WTC11 (cell line): ENCODE data around the gene SYPL2. TPM values are rescaled to one million over a fixed set of nuclear protein-coding genes. Genes with fewer than 3 reads are reported as not detected.

Source experiments
- ATAC-seq: fragments of 200-7000 bp; cut with Tn5 transposase; 2 replicates; pipeline ENCODE4 v1.10.0; 2021; ENCODE audit warnings: mild to moderate bottlenecking, moderate library complexity
- CTCF ChIA-PET: fragments of 300-600 bp; sonication (Branson Sonifier 250); formaldehyde crosslinking; loops from one replicate; lab custom pipeline; 2021; ENCODE audit warnings: antibody characterized with exemption; lab: Charles Lee
- POLR2A ChIA-PET: fragments of 350-600 bp; sonication (Branson Sonifier 250); formaldehyde crosslinking; loops from one replicate; lab custom pipeline; 2021; ENCODE audit warnings: antibody characterized with exemption; lab: Charles Lee
- DNase-seq: peaks from one replicate; pipeline ENCODE4 v3.0.0; 2021; ENCODE audit warnings: low spot score
- H3K27ac Mint-ChIP-seq: 2 replicates; pipeline ENCODE4 v1.8.0; 2021; ENCODE audit warnings: mixed read lengths
- H3K27me3 Mint-ChIP-seq: 2 replicates; pipeline ENCODE4 v1.8.0; 2021; ENCODE audit warnings: low read depth, mild to moderate bottlenecking, moderate library complexity, mixed read lengths
- H3K36me3 Mint-ChIP-seq: 2 replicates; pipeline ENCODE4 v1.8.0; 2021; ENCODE audit warnings: mixed read lengths
- H3K4me1 Mint-ChIP-seq: 2 replicates; pipeline ENCODE4 v1.8.0; 2022; ENCODE audit warnings: mixed read lengths
- H3K4me3 Mint-ChIP-seq: 2 replicates; pipeline ENCODE4 v1.8.0; 2021; ENCODE audit warnings: mild to moderate bottlenecking, moderate library complexity, mixed read lengths
- H3K9me3 Mint-ChIP-seq: 2 replicates; pipeline ENCODE4 v1.8.0; 2021; ENCODE audit warnings: mixed read lengths
- AFF4 ChIP-seq: sonication (generic); formaldehyde crosslinking; IDR thresholded peaks from 2 replicates; pipeline ENCODE4 v1.8.1; 2023; ENCODE audit warnings: mild to moderate bottlenecking, missing genetic modification reagents, borderline replicate concordance
- ATF6 ChIP-seq: sonication (generic); formaldehyde crosslinking; IDR thresholded peaks from 2 replicates; pipeline ENCODE4 v1.8.1; 2023; ENCODE audit warnings: mild to moderate bottlenecking, missing genetic modification reagents
- CREM ChIP-seq: sonication (generic); formaldehyde crosslinking; IDR thresholded peaks from 2 replicates; pipeline ENCODE4 v1.8.1; 2022; ENCODE audit warnings: mild to moderate bottlenecking, missing genetic modification reagents, moderate library complexity
- E2F5 ChIP-seq: sonication (generic); formaldehyde crosslinking; IDR thresholded peaks from 2 replicates; pipeline ENCODE4 v1.8.1; 2022; ENCODE audit warnings: mild to moderate bottlenecking, moderate library complexity, missing genetic modification reagents
- ETV6 ChIP-seq: sonication (generic); formaldehyde crosslinking; IDR thresholded peaks from 2 replicates; pipeline ENCODE4 v1.8.1; 2022; ENCODE audit warnings: mild to moderate bottlenecking, missing genetic modification reagents
- GRHL2 ChIP-seq: fragments of 250-450 bp; sonication (Bioruptor Pico); IDR thresholded peaks from 2 replicates; pipeline ENCODE4 v1.8.0; 2022; ENCODE audit warnings: mild to moderate bottlenecking, moderate library complexity; ENCODE audit not compliant: insufficient replicate concordance, severe bottlenecking
- GTF2I ChIP-seq: fragments of 250-450 bp; sonication (Bioruptor Pico); conservative IDR thresholded peaks from 2 replicates; pipeline ENCODE4 v1.4.0; 2021; ENCODE audit warnings: mild to moderate bottlenecking
- HMGA2 ChIP-seq: fragments of 250-450 bp; sonication (Bioruptor Pico); IDR thresholded peaks from 2 replicates; pipeline ENCODE4 v1.4.0; 2021; ENCODE audit warnings: mild to moderate bottlenecking, moderate library complexity
- HMGXB4 ChIP-seq: sonication (generic); formaldehyde crosslinking; IDR thresholded peaks from 2 replicates; pipeline ENCODE4 v1.8.1; 2023; ENCODE audit warnings: mild to moderate bottlenecking, moderate library complexity, missing genetic modification reagents
- JAZF1 ChIP-seq: fragments of 250-450 bp; sonication (Bioruptor Pico); IDR thresholded peaks from 2 replicates; pipeline ENCODE4 v1.9.0; 2021; ENCODE audit warnings: moderate library complexity, mild to moderate bottlenecking, inconsistent platforms
- MLX ChIP-seq: sonication (generic); formaldehyde crosslinking; IDR thresholded peaks from 2 replicates; pipeline ENCODE4 v1.8.1; 2023; ENCODE audit warnings: mild to moderate bottlenecking, missing genetic modification reagents, moderate library complexity
- NR1H2 ChIP-seq: sonication (generic); formaldehyde crosslinking; IDR thresholded peaks from 2 replicates; pipeline ENCODE4 v1.9.0; 2021; ENCODE audit warnings: mild to moderate bottlenecking, moderate library complexity, missing genetic modification reagents
- NR3C1 ChIP-seq: sonication (generic); formaldehyde crosslinking; conservative IDR thresholded peaks from 2 replicates; pipeline ENCODE4 v1.8.1; 2023; ENCODE audit warnings: low read depth, mild to moderate bottlenecking, missing genetic modification reagents
- PRRX2 ChIP-seq: fragments of 250-450 bp; sonication (Bioruptor Pico); IDR thresholded peaks from 2 replicates; pipeline ENCODE4 v1.8.0; 2021; ENCODE audit warnings: mild to moderate bottlenecking
- SP1 ChIP-seq: sonication (generic); formaldehyde crosslinking; conservative IDR thresholded peaks from 2 replicates; pipeline ENCODE4 v1.8.1; 2022; ENCODE audit warnings: missing genetic modification reagents
- TCF7 ChIP-seq: sonication (generic); formaldehyde crosslinking; IDR thresholded peaks from 2 replicates; pipeline ENCODE4 v1.8.0; 2022; ENCODE audit warnings: mild to moderate bottlenecking, low read depth, missing genetic modification reagents, moderate library complexity
- TEAD4 ChIP-seq: sonication (generic); formaldehyde crosslinking; IDR thresholded peaks from 2 replicates; pipeline ENCODE4 v1.8.0; 2022; ENCODE audit warnings: mild to moderate bottlenecking, missing genetic modification reagents
- TP53 ChIP-seq: sonication (generic); formaldehyde crosslinking; IDR thresholded peaks from 2 replicates; pipeline ENCODE4 v1.8.1; 2023; ENCODE audit warnings: mild to moderate bottlenecking, missing genetic modification reagents
- USF2 ChIP-seq: sonication (generic); formaldehyde crosslinking; IDR thresholded peaks from 2 replicates; pipeline ENCODE4 v1.8.1; 2023; ENCODE audit warnings: mild to moderate bottlenecking, missing genetic modification reagents, moderate library complexity
- ZBTB21 ChIP-seq: sonication (generic); formaldehyde crosslinking; IDR thresholded peaks from 2 replicates; pipeline ENCODE4 v1.8.1; 2023; ENCODE audit warnings: mild to moderate bottlenecking, missing genetic modification reagents, borderline replicate concordance
- ZNF121 ChIP-seq: sonication (generic); formaldehyde crosslinking; IDR thresholded peaks from 2 replicates; pipeline ENCODE4 v1.8.0; 2023; ENCODE audit warnings: missing genetic modification reagents
- ZNF219 ChIP-seq: sonication (generic); formaldehyde crosslinking; IDR thresholded peaks from 2 replicates; pipeline ENCODE4 v1.8.0; 2023; ENCODE audit warnings: missing genetic modification reagents, mild to moderate bottlenecking, borderline replicate concordance
- total RNA-seq: library from RNA; stranded (reverse); gene quantifications from 3 replicates; pipeline ENCODE4 v1.2.3, GENCODE V29; 2021
- TF ChIP-seq, protein P1 (sequence below): sonication (generic); formaldehyde crosslinking; conservative IDR thresholded peaks from 2 replicates; pipeline ENCODE4 v1.8.1; 2022; ENCODE audit warnings: mild to moderate bottlenecking, missing genetic modification reagents
- TF ChIP-seq, protein P2 (sequence below): fragments of 250-450 bp; sonication (Bioruptor Pico); IDR thresholded peaks from 2 replicates; pipeline ENCODE4 v1.9.0; 2021; ENCODE audit warnings: moderate library complexity, mild to moderate bottlenecking, inconsistent platforms, borderline replicate concordance
- TF ChIP-seq, protein P3 (sequence below): sonication (generic); formaldehyde crosslinking; IDR thresholded peaks from 2 replicates; pipeline ENCODE4 v1.8.0; 2022; ENCODE audit warnings: mild to moderate bottlenecking, missing genetic modification reagents

The SYPL2 gene
- total RNA-seq, 1 experiment from 2014 or later: 3.7 TPM

- H3K36me3 Mint-ChIP-seq: peaks cover 8% of the 10 kb centered on the region
- ChIA-PET CTCF (interaction anchor here (0.6 to 2.8 kb wide), 11 partner anchors 28 to 161 kb away, joined by 3 to 15 read pairs (median 4); partner anchors contain the start of genes ATXN7L2, CYB561D1, PSRC1 and SORT1), POLR2A (interaction anchor here (0.5 to 2.2 kb wide), 6 partner anchors 10 to 171 kb away, joined by 3 to 15 read pairs (median 4); partner anchors contain the start of gene ATXN7L2)
- DNase-seq (no peak), ATAC-seq (peak; percentile 10; the same call in 1 of the 2 replicates)
- H3K9me3 Mint-ChIP-seq: no peaks in the 10 kb centered on the region
- H3K4me1 Mint-ChIP-seq: peaks cover 27% of the 10 kb centered on the region
- H3K4me3 Mint-ChIP-seq: peak overlapping the region; percentile 88
- H3K27ac Mint-ChIP-seq: peak overlapping the region; percentile 90
- H3K27me3 Mint-ChIP-seq: no peaks in the 10 kb centered on the region
- TF ChIP-seq AFF4 (CRISPR knock-in tag) (no peak), ATF6 (CRISPR knock-in tag) (no peak), GTF2I (CRISPR knock-in tag) (no peak), MLX (CRISPR knock-in tag) (no peak), NR3C1 (no peak), USF2 (CRISPR knock-in tag) (no peak), PRRX2 (no peak), ZNF219 (CRISPR knock-in tag) (no peak), TEAD4 (no peak), GRHL2 (CRISPR knock-in tag) (no peak), TCF7 (CRISPR knock-in tag) (peak; percentile 74; the same call in 1 of the 2 replicates), CREM (0 out of 2 replicates have a peak, but pooled peaks have one; percentile 9), ZBTB21 (CRISPR knock-in tag) (no peak), TP53 (no peak), ETV6 (CRISPR knock-in tag) (no peak; the same call in 1 of the 2 replicates), E2F5 (0 out of 2 replicates have a peak, but pooled peaks have one; percentile 12), NR1H2 (CRISPR knock-in tag) (no peak), HMGXB4 (CRISPR knock-in tag) (no peak), SP1 (CRISPR knock-in tag) (no peak), HMGA2 (CRISPR knock-in tag) (no peak), ZNF121 (CRISPR knock-in tag) (no peak), JAZF1 (no peak)
- TF ChIP-seq, protein P1, sequence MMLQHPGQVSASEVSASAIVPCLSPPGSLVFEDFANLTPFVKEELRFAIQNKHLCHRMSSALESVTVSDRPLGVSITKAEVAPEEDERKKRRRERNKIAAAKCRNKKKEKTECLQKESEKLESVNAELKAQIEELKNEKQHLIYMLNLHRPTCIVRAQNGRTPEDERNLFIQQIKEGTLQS (CRISPR knock-in tag): no peak
- TF ChIP-seq, protein P2, sequence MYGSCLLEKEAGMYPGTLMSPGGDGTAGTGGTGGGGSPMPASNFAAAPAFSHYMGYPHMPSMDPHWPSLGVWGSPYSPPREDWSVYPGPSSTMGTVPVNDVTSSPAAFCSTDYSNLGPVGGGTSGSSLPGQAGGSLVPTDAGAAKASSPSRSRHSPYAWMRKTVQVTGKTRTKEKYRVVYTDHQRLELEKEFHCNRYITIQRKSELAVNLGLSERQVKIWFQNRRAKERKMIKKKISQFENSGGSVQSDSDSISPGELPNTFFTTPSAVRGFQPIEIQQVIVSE (CRISPR knock-in tag): no peak
- TF ChIP-seq, protein P3, sequence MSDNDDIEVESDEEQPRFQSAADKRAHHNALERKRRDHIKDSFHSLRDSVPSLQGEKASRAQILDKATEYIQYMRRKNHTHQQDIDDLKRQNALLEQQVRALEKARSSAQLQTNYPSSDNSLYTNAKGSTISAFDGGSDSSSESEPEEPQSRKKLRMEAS: no peak
Observed at GRCh38 chr1:109425391-109426280, 40.7 kb upstream of the SYPL2 start.
